Measurements from ENCODE around the gene MAP3K4.

GRCh38 chr6:161116554-161116953 is 125.0 kb downstream of the MAP3K4 start:
- TF ChIP-seq TAF1 (IDR thresholded peaks at IDR 0.05; ENCODE audit: borderline replicate concordance, low read depth, low read length) (no peak), POLR2AphosphoS5 (IDR thresholded peaks at IDR 0.05; ENCODE audit: low read depth, low read length) (no peak), POLR2A (IDR thresholded peaks at IDR 0.05; ENCODE audit: low read depth, low read length) (no peak)

Data from GM12892 (cell line).